HUDEP-2 (cell line): ENCODE results near the gene NTPCR.
"Not testable (repeated sequence)": the region's sequence is repeated elsewhere in the genome, so short reads cannot be mapped to it uniquely, and the experiment has no call there.

Experiments used
- DNase-seq, 76 experiments: peaks; one replicate each; lab custom pipeline; 2025; ENCODE audit not compliant: unreplicated experiment in 76 of 76; lab: John Stamatoyannopoulos, UW

The NTPCR gene

GRCh38 chr1:232983375-232983774 is 33.0 kb downstream of the NTPCR start:
- DNase-seq: no peak

GRCh38 chr1:232983817-232984567 is 33.6 kb downstream of the NTPCR start:
- DNase-seq: no peak

- DNase-seq: no peak
These were observed 34.4 kb downstream of the NTPCR start for GRCh38 chr1:232984577-232985425.

- DNase-seq: no peak
These were observed 35.6 kb downstream of the NTPCR start for GRCh38 chr1:232985882-232986526.

- no peak for DNase-seq
These were observed 36.1 kb downstream of the NTPCR start for GRCh38 chr1:232986527-232986922.

- no peak for DNase-seq
These were observed 36.8 kb downstream of the NTPCR start for GRCh38 chr1:232987046-232987773.

- no peak for DNase-seq
These were observed 37.3 kb downstream of the NTPCR start for GRCh38 chr1:232987774-232988140.

- DNase-seq: no peak
These were observed 38.2 kb downstream of the NTPCR start for GRCh38 chr1:232988572-232989040.

GRCh38 chr1:232990176-232991128 is 40.0 kb downstream of the NTPCR start:
- no peak for DNase-seq

- no peak for DNase-seq
These were observed 40.8 kb downstream of the NTPCR start for GRCh38 chr1:232991238-232991637.

- no peak for DNase-seq
These were observed 41.8 kb downstream of the NTPCR start for GRCh38 chr1:232992227-232992626.

- DNase-seq: no peak
These were observed 43.1 kb downstream of the NTPCR start for GRCh38 chr1:232993555-232993954.

GRCh38 chr1:232995189-232995588 is 44.8 kb downstream of the NTPCR start:
- DNase-seq: no peak

GRCh38 chr1:232996143-232996542 is 45.7 kb downstream of the NTPCR start:
- no peak for DNase-seq

- DNase-seq: no peak
These were observed 47.7 kb downstream of the NTPCR start for GRCh38 chr1:232998138-232998537.

- no peak for DNase-seq
These were observed 48.2 kb downstream of the NTPCR start for GRCh38 chr1:232998646-232999045.

GRCh38 chr1:232999956-233000625 is 49.7 kb downstream of the NTPCR start:
- DNase-seq: no peak

- DNase-seq: not testable (repeated sequence)
These were observed 53.2 kb downstream of the NTPCR start for GRCh38 chr1:233003638-233004037.

GRCh38 chr1:233004451-233004850 is 54.0 kb downstream of the NTPCR start:
- no peak for DNase-seq
